ENCODE measurements around the gene P3H1. TPM values are rescaled to one million over a fixed set of nuclear protein-coding genes. Genes with fewer than 3 reads are reported as not detected.

Gene P3H1
- total RNA-seq, 1 experiment from 2014 or later: 32.9 TPM

GRCh38 chr1:42746436-42747105, 20.3 kb downstream of the P3H1 start:
- Histone ChIP-seq H3K4me3 (replicated peaks in 1 of 2; ENCODE audit: low read depth in 1 of 2, low read length in 2 of 2) (no peak overlapping the region), H3K4me2 (ENCODE audit: low read length) (no peak overlapping the region), H4K20me1 (ENCODE audit: insufficient read depth) (no peaks in the 10 kb centered on the region), H3K9me2 (ENCODE audit: insufficient read depth) (no peaks in the 10 kb centered on the region), H3K27me3 (ENCODE audit: insufficient read depth, low read length) (no peaks in the 10 kb centered on the region), H3K36me3 (ENCODE audit: control insufficient read depth in 1 of 2, insufficient read depth in 2 of 2, low read length in 2 of 2) (peaks cover 0 to 8% of the 10 kb centered on the region in 2 experiments; a peak in 1 of 4 replicates), H3K4me1 (ENCODE audit: control insufficient read depth in 1 of 2, insufficient read depth in 2 of 2, low read length in 2 of 2) (no peaks in the 10 kb centered on the region), H3K9ac (ENCODE audit: low read length) (no peak overlapping the region), H3K27ac (ENCODE audit: low read depth, low read length) (no peak overlapping the region), H3K79me2 (ENCODE audit: insufficient read depth, low read length) (no peaks in the 10 kb centered on the region), H2AFZ (ENCODE audit: low read depth, low read length, poor library complexity, severe bottlenecking) (no peak overlapping the region), H3K9me3 (ENCODE audit: control insufficient read depth in 1 of 2, insufficient read depth in 1 of 2, low read depth in 1 of 2, low read length in 2 of 2) (no peaks in the 10 kb centered on the region)
- no peak for TF ChIP-seq POLR2A (IDR thresholded peaks at IDR 0.05; ENCODE audit: borderline replicate concordance, extremely low read depth, insufficient read depth, insufficient read length)
- TF ChIP-seq EGR1 (IDR thresholded peaks at IDR 0.05; ENCODE audit: low read depth): no peak
- TF ChIP-seq ELF1 (IDR thresholded peaks at IDR 0.05; ENCODE audit: borderline replicate concordance, low read depth): no peak
- no peak for TF ChIP-seq SRF (IDR thresholded peaks at IDR 0.05; ENCODE audit: low read depth)
- no peak for TF ChIP-seq SP1 (IDR thresholded peaks at IDR 0.05; ENCODE audit: low read depth)
- TF ChIP-seq JUND (IDR thresholded peaks at IDR 0.05): no peak
- no peak for TF ChIP-seq TCF7L2 (IDR thresholded peaks at IDR 0.05; ENCODE audit: borderline replicate concordance, extremely low read depth, insufficient read depth, insufficient read length)
- TF ChIP-seq EZH2phosphoT487 (IDR thresholded peaks at IDR 0.05; ENCODE audit: borderline replicate concordance): no peak
- no peak for TF ChIP-seq RAD21 (IDR thresholded peaks at IDR 0.05; ENCODE audit: low read depth)
- TF ChIP-seq CBX3 (IDR thresholded peaks at IDR 0.05; ENCODE audit: low read depth): no peak
- no peak for TF ChIP-seq POLR2AphosphoS5 (IDR thresholded peaks at IDR 0.05; ENCODE audit: low read depth, low read length)
- TF ChIP-seq SIN3A (IDR thresholded peaks at IDR 0.05; ENCODE audit: low read depth): no peak
- TF ChIP-seq CTCF (IDR thresholded peaks at IDR 0.05 in 2 of 3, conservative IDR thresholded peaks at IDR 0.05 in 1 of 3; ENCODE audit: borderline replicate concordance in 1 of 3, insufficient read depth in 1 of 3, low read depth in 2 of 3, low read length in 2 of 3): no peak
- no peak for TF ChIP-seq CEBPB (IDR thresholded peaks at IDR 0.05; ENCODE audit: low read depth)
- ChIA-PET CTCF (interaction anchor here (1.6 to 2.8 kb wide), 2 partner anchors 11 to 168 kb away, joined by 8 to 12 read pairs; no protein-coding TSS in a partner anchor), POLR2A (no interaction called here), RAD21 (ENCODE audit: low non-redundant PET in 1 of 2, low total read pairs in 2 of 2, uncharacterized antibody in 2 of 2, unreplicated experiment in 2 of 2) (no interaction called here)
- ATAC-seq: no peak
- no TSS peak for BruUV-seq (replicated peaks)
- intact Hi-C loops (cut with micrococcal nuclease): loop anchor here (2.0 kb wide), 1 partner anchor 168 kb away; no protein-coding TSS in a partner anchor
- DNase-seq (ENCODE audit: low read depth, low spot score): no peak

All from HCT116 (cell line).